Measurements from ENCODE around the gene TLCD1.

Gene TLCD1, protein sequence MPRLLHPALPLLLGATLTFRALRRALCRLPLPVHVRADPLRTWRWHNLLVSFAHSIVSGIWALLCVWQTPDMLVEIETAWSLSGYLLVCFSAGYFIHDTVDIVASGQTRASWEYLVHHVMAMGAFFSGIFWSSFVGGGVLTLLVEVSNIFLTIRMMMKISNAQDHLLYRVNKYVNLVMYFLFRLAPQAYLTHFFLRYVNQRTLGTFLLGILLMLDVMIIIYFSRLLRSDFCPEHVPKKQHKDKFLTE

DNA sequence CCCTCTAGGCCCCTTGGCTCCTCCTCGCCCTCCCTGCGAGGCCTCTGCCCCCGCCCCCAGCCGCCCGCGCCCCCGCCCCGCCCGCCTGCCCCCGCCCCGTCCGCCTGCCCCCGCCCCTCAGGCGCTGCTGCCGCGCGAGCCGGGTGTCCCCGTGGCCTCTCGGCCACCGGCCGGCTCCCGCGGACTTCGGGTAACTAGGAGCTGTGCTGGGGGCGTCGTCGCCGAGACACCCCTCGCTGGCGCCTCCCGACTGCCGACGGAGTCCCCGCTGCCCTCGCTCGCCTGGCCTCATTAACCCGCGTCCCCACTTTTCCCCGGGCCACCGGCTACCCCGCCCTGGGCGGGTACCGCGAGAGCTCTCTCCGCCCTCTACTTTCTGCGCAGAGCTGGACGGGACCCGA is at the start of gene TLCD1:
Gene TLCD1, minus strand, starts transcription at position 8 of the 401 bp plus-strand sequence. CDS start 136 bp downstream, outside the sequence.
- no peaks in the 10 kb centered on the region for H3K9me3 ChIP-seq (ENCODE audit: control insufficient read depth, low read length)
- H3K36me3 ChIP-seq (ENCODE audit: control insufficient read depth, insufficient read depth, low read length, severe bottlenecking): peaks cover 36% of the 10 kb centered on the region
- H3K4me3 ChIP-seq (ENCODE audit: low read length): peak within 1 kb of the TSS; percentile 90
- H3K27me3 ChIP-seq (replicated peaks; ENCODE audit: control insufficient read depth, insufficient read depth, low read length): no peaks in the 10 kb centered on the region
- DNase-seq (ENCODE audit: low read depth): peak; percentile 87
- peaks cover 50% of the 10 kb centered on the region for H3K4me1 ChIP-seq (ENCODE audit: control insufficient read depth, insufficient read depth, low read length)
- peak within 1 kb of the TSS; percentile 95 for H3K9ac ChIP-seq (ENCODE audit: low read length)

GRCh38 chr17:28774206-28774605 is 48.2 kb upstream of the TLCD1 start:
- DNase-seq (ENCODE audit: low read depth): no peak
- H3K36me3 ChIP-seq (ENCODE audit: control insufficient read depth, insufficient read depth, low read length, severe bottlenecking): peaks cover 4% of the 10 kb centered on the region

DNA sequence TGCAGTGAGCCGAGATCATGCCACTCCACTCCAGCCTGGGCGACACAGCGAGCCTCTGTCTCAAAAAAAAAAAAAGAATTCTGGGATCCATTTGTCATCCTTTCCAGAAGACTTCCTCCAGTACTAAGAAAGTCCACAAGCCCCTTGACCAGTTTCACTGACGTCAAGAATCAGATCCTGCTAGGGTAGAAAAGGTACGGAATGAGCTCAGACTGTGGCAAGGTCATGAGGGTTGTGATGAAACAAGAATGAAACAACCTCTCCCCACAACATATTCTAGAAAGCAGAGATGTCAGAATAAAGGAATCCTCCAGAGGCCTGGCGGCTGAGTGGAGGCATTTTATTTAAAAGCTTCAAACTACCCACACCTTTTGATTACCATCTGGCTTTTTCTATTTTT is 47.7 kb upstream of the TLCD1 start:
- Histone ChIP-seq H3K4me3 (ENCODE audit: low read length) (no peak overlapping the region), H3K4me1 (ENCODE audit: control insufficient read depth, insufficient read depth, low read length) (no peaks in the 10 kb centered on the region), H3K9ac (ENCODE audit: low read length) (no peak overlapping the region), H3K9me3 (ENCODE audit: control insufficient read depth, low read length) (no peaks in the 10 kb centered on the region), H3K27me3 (replicated peaks; ENCODE audit: control insufficient read depth, insufficient read depth, low read length) (no peaks in the 10 kb centered on the region), H3K36me3 (ENCODE audit: control insufficient read depth, insufficient read depth, low read length, severe bottlenecking) (peaks cover 4% of the 10 kb centered on the region)
- no peak for DNase-seq (ENCODE audit: low read depth)

More at GRCh38 chr17:28774206-28774605, 48.2 kb upstream of the TLCD1 start:
- Histone ChIP-seq H3K4me3 (ENCODE audit: low read length) (no peak overlapping the region), H3K9me3 (ENCODE audit: control insufficient read depth, low read length) (no peaks in the 10 kb centered on the region), H3K27me3 (replicated peaks; ENCODE audit: control insufficient read depth, insufficient read depth, low read length) (no peaks in the 10 kb centered on the region), H3K9ac (ENCODE audit: low read length) (no peak overlapping the region), H3K4me1 (ENCODE audit: control insufficient read depth, insufficient read depth, low read length) (no peaks in the 10 kb centered on the region)

DNA sequence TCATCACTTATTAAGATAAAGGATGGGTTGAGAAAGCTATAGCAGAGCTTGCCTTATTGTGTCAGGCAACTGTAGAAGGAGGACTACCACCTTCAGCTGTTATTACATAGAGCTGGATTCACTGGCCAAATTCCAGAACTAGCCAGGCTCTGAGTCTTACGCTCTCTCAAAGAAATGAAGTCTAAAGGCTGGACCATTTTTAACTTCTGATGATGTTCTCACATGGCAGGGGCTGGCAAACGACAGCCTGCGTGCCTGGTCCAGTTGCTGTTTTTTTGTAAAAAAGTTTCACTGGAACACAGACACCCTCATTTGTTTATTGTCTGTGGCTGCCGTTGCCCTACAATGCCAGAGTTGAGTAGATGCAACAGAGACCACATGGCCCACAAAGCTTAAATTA is 39.0 kb upstream of the TLCD1 start:
- no peak for DNase-seq (ENCODE audit: low read depth)
- Histone ChIP-seq H3K4me1 (ENCODE audit: control insufficient read depth, insufficient read depth, low read length) (peaks cover 8% of the 10 kb centered on the region), H3K36me3 (ENCODE audit: control insufficient read depth, insufficient read depth, low read length, severe bottlenecking) (peaks cover 44% of the 10 kb centered on the region), H3K9ac (ENCODE audit: low read length) (no peak overlapping the region), H3K9me3 (ENCODE audit: control insufficient read depth, low read length) (no peaks in the 10 kb centered on the region), H3K27me3 (replicated peaks; ENCODE audit: control insufficient read depth, insufficient read depth, low read length) (no peaks in the 10 kb centered on the region), H3K4me3 (ENCODE audit: low read length) (no peak overlapping the region)

DNA sequence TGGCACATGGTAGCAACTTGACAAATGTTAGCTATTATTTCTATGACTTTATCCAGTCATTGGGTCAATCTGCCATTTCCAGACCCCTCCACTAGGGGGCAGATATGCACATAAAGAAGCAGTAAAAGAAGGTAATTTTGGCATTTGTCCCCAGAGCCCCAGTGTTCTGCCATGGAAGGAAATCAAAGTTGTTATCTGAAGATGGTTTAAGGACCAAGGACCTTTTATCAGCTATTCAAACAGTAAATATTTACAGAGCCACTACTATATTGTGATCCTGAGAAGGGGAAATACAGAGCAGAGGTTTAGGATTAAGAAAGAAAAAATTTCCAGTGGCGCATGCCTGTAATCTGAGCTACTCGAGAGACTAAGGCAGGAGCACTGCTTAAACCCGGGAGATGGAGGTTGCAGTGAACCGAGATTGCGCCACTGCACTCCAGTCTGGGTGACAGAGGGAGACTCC is 37.8 kb upstream of the TLCD1 start:
- peak; percentile 94 for DNase-seq (ENCODE audit: low read depth)

DNA sequence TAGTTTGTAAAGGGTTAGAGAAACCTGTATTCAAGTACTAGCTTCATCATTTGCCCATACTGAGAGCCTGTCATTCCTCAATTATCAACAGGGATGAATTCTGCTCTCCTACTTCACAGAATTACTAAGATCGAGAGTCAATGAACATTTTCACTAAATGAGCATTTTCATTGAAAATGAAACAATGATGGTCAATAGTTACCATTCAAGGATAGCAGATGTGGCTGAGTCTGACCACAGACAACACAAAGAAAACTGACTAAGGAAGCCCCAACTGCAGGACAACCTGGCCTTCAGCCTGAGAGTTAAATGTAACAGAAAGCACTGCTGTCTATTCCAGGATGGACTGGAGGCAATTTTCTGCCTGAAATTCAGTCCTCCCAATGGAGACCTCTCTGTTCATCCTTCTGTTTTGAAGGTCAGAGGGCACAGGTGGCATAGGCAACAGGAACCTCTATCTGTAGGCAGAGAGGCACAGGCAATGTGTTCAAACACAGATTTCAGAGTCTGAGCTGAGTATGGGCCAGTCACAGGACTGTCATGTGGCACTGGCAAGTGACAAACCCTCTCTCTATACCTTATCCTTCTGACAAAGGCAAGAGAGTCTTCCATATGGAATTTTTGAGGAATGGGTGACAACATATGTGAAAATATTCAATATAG is 37.2 kb upstream of the TLCD1 start:
- Histone ChIP-seq H3K36me3 (ENCODE audit: control insufficient read depth, insufficient read depth, low read length, severe bottlenecking) (peaks cover 61% of the 10 kb centered on the region), H3K27me3 (replicated peaks; ENCODE audit: control insufficient read depth, insufficient read depth, low read length) (no peaks in the 10 kb centered on the region), H3K9ac (ENCODE audit: low read length) (no peak overlapping the region), H3K4me1 (ENCODE audit: control insufficient read depth, insufficient read depth, low read length) (peaks cover 8% of the 10 kb centered on the region), H3K9me3 (ENCODE audit: control insufficient read depth, low read length) (no peaks in the 10 kb centered on the region), H3K4me3 (ENCODE audit: low read length) (no peak overlapping the region)
- no peak for DNase-seq (ENCODE audit: low read depth)

More for the DNA sequence above, 37.8 kb upstream of the TLCD1 start:
- Histone ChIP-seq H3K9ac (ENCODE audit: low read length) (no peak overlapping the region), H3K27me3 (replicated peaks; ENCODE audit: control insufficient read depth, insufficient read depth, low read length) (no peaks in the 10 kb centered on the region), H3K36me3 (ENCODE audit: control insufficient read depth, insufficient read depth, low read length, severe bottlenecking) (peaks cover 56% of the 10 kb centered on the region), H3K9me3 (ENCODE audit: control insufficient read depth, low read length) (no peaks in the 10 kb centered on the region), H3K4me3 (ENCODE audit: low read length) (no peak overlapping the region), H3K4me1 (ENCODE audit: control insufficient read depth, insufficient read depth, low read length) (peaks cover 8% of the 10 kb centered on the region)

DNA sequence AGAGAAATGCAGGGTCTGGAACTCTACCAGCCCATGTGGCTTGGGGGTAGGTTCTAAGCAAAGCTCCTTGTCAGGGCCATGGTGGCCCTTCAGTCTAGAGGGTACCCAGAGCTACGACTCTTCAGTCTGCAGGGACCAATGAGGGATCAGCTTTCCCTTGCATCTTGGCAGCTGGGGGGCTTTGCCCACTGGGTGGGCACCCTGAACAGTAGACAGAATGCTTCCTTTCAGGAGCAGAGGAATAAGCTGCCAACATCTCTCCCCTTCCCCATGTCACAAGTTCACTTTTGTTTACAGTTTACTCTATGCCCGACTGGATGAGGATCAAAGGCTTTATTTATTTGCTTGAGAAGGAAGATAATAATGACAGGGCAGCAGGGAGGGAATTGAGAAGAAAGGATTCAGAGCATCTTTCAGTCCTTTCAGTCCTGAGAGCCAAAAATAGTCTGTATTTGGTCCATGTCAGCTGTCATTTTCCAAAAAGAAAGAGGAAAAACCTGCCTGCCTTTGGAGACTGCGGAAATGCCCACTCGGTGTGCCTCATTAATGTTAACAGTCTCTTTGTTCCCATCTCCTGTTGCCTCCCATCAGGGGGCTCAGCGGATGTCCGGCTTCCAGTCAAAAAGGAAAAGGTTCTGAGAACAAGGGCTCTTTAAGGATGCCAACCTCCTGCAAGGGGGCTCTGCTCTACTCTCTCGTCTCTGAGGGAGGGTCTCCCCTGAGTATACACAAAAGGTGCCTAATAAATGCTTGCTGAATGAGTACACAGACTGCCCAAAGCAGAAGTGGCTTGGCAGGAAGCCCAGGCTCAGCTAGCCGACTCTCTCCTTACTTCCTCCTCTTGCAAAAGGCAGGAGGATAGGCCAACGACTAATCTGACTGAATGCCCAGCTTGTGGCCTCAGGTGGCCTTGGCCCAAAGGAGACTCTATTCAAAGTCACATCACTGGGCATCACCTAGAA is 34.8 kb upstream of the TLCD1 start:
- Histone ChIP-seq H3K4me3 (ENCODE audit: low read length) (no peak overlapping the region), H3K27me3 (replicated peaks; ENCODE audit: control insufficient read depth, insufficient read depth, low read length) (no peaks in the 10 kb centered on the region), H3K4me1 (ENCODE audit: control insufficient read depth, insufficient read depth, low read length) (peaks cover 8% of the 10 kb centered on the region), H3K9ac (ENCODE audit: low read length) (no peak overlapping the region), H3K36me3 (ENCODE audit: control insufficient read depth, insufficient read depth, low read length, severe bottlenecking) (peaks cover 75% of the 10 kb centered on the region), H3K9me3 (ENCODE audit: control insufficient read depth, low read length) (no peaks in the 10 kb centered on the region)
- DNase-seq (ENCODE audit: low read depth): peak; percentile 46

- DNase-seq (ENCODE audit: low read depth): no peak
- no peaks in the 10 kb centered on the region for H3K9me3 ChIP-seq (ENCODE audit: control insufficient read depth, low read length)
- H3K9ac ChIP-seq (ENCODE audit: low read length): no peak overlapping the region
- H3K27me3 ChIP-seq (replicated peaks; ENCODE audit: control insufficient read depth, insufficient read depth, low read length): no peaks in the 10 kb centered on the region
- no peak overlapping the region for H3K4me3 ChIP-seq (ENCODE audit: low read length)
- peaks cover 63% of the 10 kb centered on the region for H3K36me3 ChIP-seq (ENCODE audit: control insufficient read depth, insufficient read depth, low read length, severe bottlenecking)
- H3K4me1 ChIP-seq (ENCODE audit: control insufficient read depth, insufficient read depth, low read length): peaks cover 8% of the 10 kb centered on the region
These were observed 33.3 kb upstream of the TLCD1 start for GRCh38 chr17:28759256-28759865.

- no peak overlapping the region for H3K4me3 ChIP-seq (ENCODE audit: low read length)
- H3K9ac ChIP-seq (ENCODE audit: low read length): no peak overlapping the region
- H3K27me3 ChIP-seq (replicated peaks; ENCODE audit: control insufficient read depth, insufficient read depth, low read length): no peaks in the 10 kb centered on the region
- H3K9me3 ChIP-seq (ENCODE audit: control insufficient read depth, low read length): no peaks in the 10 kb centered on the region
- peaks cover 8% of the 10 kb centered on the region for H3K4me1 ChIP-seq (ENCODE audit: control insufficient read depth, insufficient read depth, low read length)
- DNase-seq (ENCODE audit: low read depth): no peak
- H3K36me3 ChIP-seq (ENCODE audit: control insufficient read depth, insufficient read depth, low read length, severe bottlenecking): peaks cover 63% of the 10 kb centered on the region
These were observed 32.5 kb upstream of the TLCD1 start for GRCh38 chr17:28758411-28759121.

GRCh38 chr17:28756049-28756804 is 30.2 kb upstream of the TLCD1 start:
- DNase-seq (ENCODE audit: low read depth): no peak
- Histone ChIP-seq H3K9ac (ENCODE audit: low read length) (no peak overlapping the region), H3K4me1 (ENCODE audit: control insufficient read depth, insufficient read depth, low read length) (peaks cover 3% of the 10 kb centered on the region), H3K9me3 (ENCODE audit: control insufficient read depth, low read length) (no peaks in the 10 kb centered on the region), H3K4me3 (ENCODE audit: low read length) (no peak overlapping the region), H3K36me3 (ENCODE audit: control insufficient read depth, insufficient read depth, low read length, severe bottlenecking) (peaks cover 56% of the 10 kb centered on the region), H3K27me3 (replicated peaks; ENCODE audit: control insufficient read depth, insufficient read depth, low read length) (no peaks in the 10 kb centered on the region)

All from adipocyte (in vitro differentiated cells).